PC-3 (cell line): ENCODE results near the gene IGF1.

ENCODE experiments used
- EZH2phosphoT487 ChIP-seq: fragments of 300-600 bp; sonication (generic); IDR thresholded peaks from 2 replicates; pipeline ENCODE4 v1.6.1; 2018; ENCODE audit warnings: mild to moderate bottlenecking, antibody characterized with exemption, low read length, borderline replicate concordance
- TF ChIP-seq, protein P1 (sequence below): fragments of 300-600 bp; sonication (generic); conservative IDR thresholded peaks from 2 replicates; pipeline ENCODE4 v1.5.1; 2017; ENCODE audit warnings: antibody characterized with exemption, low read depth, mild to moderate bottlenecking, low read length

DNA sequence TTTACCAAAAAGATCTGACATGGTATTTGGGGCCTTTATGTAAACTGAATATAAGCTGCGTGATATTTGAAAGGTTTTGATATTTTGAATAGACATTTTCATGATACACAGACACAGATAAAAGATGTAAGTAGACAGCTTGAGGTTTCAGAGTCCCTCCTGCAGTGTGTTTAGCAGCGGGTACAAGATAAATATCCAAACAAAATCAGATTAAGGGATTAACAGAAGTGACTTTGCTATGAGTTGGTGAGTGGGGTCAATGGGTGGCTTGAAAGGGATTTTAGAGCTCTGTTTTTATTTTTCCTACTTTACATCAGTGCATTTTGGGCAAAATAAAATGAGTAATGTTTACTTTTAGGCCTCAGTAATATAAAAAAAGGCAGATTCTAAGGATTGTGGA is 84.1 kb downstream of the IGF1 start:
- TF ChIP-seq, protein P1, sequence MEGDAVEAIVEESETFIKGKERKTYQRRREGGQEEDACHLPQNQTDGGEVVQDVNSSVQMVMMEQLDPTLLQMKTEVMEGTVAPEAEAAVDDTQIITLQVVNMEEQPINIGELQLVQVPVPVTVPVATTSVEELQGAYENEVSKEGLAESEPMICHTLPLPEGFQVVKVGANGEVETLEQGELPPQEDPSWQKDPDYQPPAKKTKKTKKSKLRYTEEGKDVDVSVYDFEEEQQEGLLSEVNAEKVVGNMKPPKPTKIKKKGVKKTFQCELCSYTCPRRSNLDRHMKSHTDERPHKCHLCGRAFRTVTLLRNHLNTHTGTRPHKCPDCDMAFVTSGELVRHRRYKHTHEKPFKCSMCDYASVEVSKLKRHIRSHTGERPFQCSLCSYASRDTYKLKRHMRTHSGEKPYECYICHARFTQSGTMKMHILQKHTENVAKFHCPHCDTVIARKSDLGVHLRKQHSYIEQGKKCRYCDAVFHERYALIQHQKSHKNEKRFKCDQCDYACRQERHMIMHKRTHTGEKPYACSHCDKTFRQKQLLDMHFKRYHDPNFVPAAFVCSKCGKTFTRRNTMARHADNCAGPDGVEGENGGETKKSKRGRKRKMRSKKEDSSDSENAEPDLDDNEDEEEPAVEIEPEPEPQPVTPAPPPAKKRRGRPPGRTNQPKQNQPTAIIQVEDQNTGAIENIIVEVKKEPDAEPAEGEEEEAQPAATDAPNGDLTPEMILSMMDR = no peak
- TF ChIP-seq EZH2phosphoT487 = no peak
